ENCODE data around the gene PRR5.

Gene PRR5

DNA sequence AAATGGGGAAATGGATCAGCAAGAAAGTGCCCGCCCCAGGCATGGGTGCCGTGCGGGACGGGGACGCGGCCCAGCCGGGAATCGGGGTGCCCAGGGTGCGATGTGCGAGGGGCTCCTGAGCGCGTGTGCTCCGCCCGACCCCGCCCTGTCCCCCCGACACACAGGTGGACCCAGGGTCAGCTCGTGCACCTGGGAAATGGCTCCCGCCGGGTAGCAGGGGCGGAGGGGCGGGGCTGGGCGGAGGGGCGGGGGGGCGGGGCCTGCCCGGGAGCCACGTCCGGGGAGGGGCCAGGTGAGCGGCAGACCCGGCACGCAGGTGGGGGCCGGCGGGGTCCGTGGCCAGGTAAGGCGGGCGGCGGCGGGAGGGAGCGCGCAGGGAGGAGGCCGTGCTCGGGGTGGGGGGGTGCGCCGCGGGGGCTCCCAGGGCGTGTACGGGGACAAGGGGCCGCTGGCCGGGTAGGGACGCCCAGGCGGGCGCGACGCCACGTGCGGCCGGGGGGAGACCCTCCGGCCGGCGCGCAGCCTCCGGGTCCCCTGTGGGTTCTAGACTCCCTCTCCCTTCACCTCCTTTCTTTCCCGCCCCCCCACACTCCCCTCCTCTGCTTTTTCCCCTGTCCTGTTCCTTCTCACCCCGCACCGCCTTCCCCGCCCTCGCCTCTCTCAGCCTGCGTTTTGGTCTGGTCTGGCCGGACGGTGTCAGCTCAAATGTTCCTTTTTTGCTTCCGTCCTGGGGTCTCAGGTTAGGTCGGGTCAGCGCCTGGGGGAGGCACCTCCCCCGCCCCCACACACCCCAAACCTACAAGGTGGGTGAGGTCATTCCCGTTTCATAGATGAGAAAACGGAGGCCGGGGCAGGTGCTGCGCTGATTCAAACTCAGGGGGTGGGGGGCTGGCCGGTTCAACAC, 50.5 kb downstream of the PRR5 start, which contains the start of gene ARHGAP8:
TSS of gene ARHGAP8 (plus strand) at position 291 of the 904 bp plus-strand sequence. CDS start 33,953 bp downstream, outside the sequence.
- H3K4me1 ChIP-seq (ENCODE audit: low read depth, poor library complexity, severe bottlenecking) = no peaks in the 10 kb centered on the region
- no peaks in the 10 kb centered on the region for H4K20me1 ChIP-seq (ENCODE audit: insufficient read depth)
- H3K9ac ChIP-seq = no peak within 1 kb of the TSS
- H3K27me3 ChIP-seq (ENCODE audit: insufficient read depth, low read depth) = no peaks in the 10 kb centered on the region
- no peak within 1 kb of the TSS for H3K4me2 ChIP-seq
- TF ChIP-seq, protein P1, sequence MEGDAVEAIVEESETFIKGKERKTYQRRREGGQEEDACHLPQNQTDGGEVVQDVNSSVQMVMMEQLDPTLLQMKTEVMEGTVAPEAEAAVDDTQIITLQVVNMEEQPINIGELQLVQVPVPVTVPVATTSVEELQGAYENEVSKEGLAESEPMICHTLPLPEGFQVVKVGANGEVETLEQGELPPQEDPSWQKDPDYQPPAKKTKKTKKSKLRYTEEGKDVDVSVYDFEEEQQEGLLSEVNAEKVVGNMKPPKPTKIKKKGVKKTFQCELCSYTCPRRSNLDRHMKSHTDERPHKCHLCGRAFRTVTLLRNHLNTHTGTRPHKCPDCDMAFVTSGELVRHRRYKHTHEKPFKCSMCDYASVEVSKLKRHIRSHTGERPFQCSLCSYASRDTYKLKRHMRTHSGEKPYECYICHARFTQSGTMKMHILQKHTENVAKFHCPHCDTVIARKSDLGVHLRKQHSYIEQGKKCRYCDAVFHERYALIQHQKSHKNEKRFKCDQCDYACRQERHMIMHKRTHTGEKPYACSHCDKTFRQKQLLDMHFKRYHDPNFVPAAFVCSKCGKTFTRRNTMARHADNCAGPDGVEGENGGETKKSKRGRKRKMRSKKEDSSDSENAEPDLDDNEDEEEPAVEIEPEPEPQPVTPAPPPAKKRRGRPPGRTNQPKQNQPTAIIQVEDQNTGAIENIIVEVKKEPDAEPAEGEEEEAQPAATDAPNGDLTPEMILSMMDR (conservative IDR thresholded peaks at IDR 0.05; ENCODE audit: low read depth, low read length) = no peak
- H3K27ac ChIP-seq = no peak within 1 kb of the TSS
- no peaks in the 10 kb centered on the region for H3K79me2 ChIP-seq (ENCODE audit: insufficient read depth, low read depth)
- H3K36me3 ChIP-seq (ENCODE audit: insufficient read depth) = no peaks in the 10 kb centered on the region
- no peak within 1 kb of the TSS for H2AFZ ChIP-seq (ENCODE audit: low read depth)
- H3K4me3 ChIP-seq (IDR thresholded peaks at IDR 0.05; ENCODE audit: insufficient read depth, low read depth, low read length) = no peak within 1 kb of the TSS

DNA sequence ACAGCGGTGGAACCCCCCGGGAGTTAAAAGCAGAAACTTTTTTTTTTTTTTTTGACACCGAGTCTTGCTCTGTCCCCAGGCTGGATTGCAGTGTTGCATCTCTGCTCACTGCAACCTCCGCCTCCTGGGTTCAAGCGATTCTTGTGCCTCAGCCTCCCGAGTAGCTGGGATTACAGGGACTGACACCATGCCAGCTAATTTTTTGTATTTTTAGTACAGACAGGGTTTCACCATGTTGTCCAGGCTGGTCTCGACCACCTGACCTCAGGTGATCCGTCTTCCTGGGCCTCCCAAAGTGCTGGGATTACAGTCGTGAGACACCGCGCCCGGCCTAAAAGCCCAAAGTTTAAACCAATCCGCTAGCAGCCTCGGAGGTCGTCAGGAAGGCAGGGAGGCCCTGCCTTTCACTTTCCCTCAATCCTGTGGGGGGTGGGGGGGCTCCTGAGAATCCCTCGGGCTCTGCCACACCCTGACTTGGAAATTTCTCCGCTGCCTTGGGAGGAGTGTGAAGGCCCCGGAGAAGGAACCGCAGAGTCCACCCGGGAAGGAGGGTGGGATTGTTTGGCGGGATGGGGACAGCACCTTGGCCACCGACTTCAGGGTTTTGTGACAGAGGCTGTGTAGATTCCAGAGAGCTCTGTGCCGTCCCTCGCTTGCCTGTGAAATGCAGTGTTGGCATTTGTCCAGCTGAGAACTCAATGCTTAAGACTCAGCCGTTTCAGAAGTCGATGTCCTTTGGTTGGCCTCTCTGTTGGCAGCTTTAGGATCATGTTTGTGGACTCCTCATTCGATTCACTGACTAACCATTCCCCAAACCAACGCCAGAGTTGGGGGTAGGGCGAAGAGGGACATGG, 51.4 kb downstream of the PRR5 start:
- Histone ChIP-seq H3K27ac (no peak overlapping the region), H2AFZ (ENCODE audit: low read depth) (no peak overlapping the region), H3K4me3 (IDR thresholded peaks at IDR 0.05; ENCODE audit: insufficient read depth, low read depth, low read length) (no peak overlapping the region), H4K20me1 (ENCODE audit: insufficient read depth) (no peaks in the 10 kb centered on the region), H3K27me3 (ENCODE audit: insufficient read depth, low read depth) (no peaks in the 10 kb centered on the region), H3K9ac (no peak overlapping the region), H3K36me3 (ENCODE audit: insufficient read depth) (no peaks in the 10 kb centered on the region), H3K4me1 (ENCODE audit: low read depth, poor library complexity, severe bottlenecking) (no peaks in the 10 kb centered on the region), H3K79me2 (ENCODE audit: insufficient read depth, low read depth) (no peaks in the 10 kb centered on the region), H3K4me2 (no peak overlapping the region)
- TF ChIP-seq, protein P1 (conservative IDR thresholded peaks at IDR 0.05; ENCODE audit: low read depth, low read length) = no peak

- TF ChIP-seq, protein P1 (conservative IDR thresholded peaks at IDR 0.05; ENCODE audit: low read depth, low read length) = no peak
- Histone ChIP-seq H3K4me3 (IDR thresholded peaks at IDR 0.05; ENCODE audit: insufficient read depth, low read depth, low read length) (no peak overlapping the region), H2AFZ (ENCODE audit: low read depth) (no peak overlapping the region), H3K4me1 (ENCODE audit: low read depth, poor library complexity, severe bottlenecking) (no peaks in the 10 kb centered on the region), H3K9ac (no peak overlapping the region), H3K79me2 (ENCODE audit: insufficient read depth, low read depth) (no peaks in the 10 kb centered on the region), H3K36me3 (ENCODE audit: insufficient read depth) (no peaks in the 10 kb centered on the region), H3K27me3 (ENCODE audit: insufficient read depth, low read depth) (no peaks in the 10 kb centered on the region), H3K27ac (no peak overlapping the region), H3K4me2 (no peak overlapping the region), H4K20me1 (ENCODE audit: insufficient read depth) (no peaks in the 10 kb centered on the region)
These were observed 53.0 kb downstream of the PRR5 start for GRCh38 chr22:44754998-44755397.

- Histone ChIP-seq H3K4me1 (ENCODE audit: low read depth, poor library complexity, severe bottlenecking) (no peaks in the 10 kb centered on the region), H3K4me2 (no peak overlapping the region), H4K20me1 (ENCODE audit: insufficient read depth) (no peaks in the 10 kb centered on the region), H3K79me2 (ENCODE audit: insufficient read depth, low read depth) (no peaks in the 10 kb centered on the region), H3K27ac (no peak overlapping the region), H3K9ac (no peak overlapping the region), H3K4me3 (IDR thresholded peaks at IDR 0.05; ENCODE audit: insufficient read depth, low read depth, low read length) (no peak overlapping the region), H3K36me3 (ENCODE audit: insufficient read depth) (no peaks in the 10 kb centered on the region), H2AFZ (ENCODE audit: low read depth) (no peak overlapping the region), H3K27me3 (ENCODE audit: insufficient read depth, low read depth) (no peaks in the 10 kb centered on the region; the same call in 1 of the 2 replicates)
- TF ChIP-seq, protein P1 (conservative IDR thresholded peaks at IDR 0.05; ENCODE audit: low read depth, low read length) = no peak
These were observed 53.4 kb downstream of the PRR5 start for GRCh38 chr22:44755417-44755816.
